Suprapubic skin (tissue), 4 donors: ENCODE measurements around the gene ERVW-1.

Experiments used
- CTCF ChIP-seq, 2 donors: fragments of 200-600 bp in 1 of 2; fragments of 450-650 bp in 1 of 2; sonication (generic) in 1 of 2; IDR thresholded peaks; one replicate each; pipeline ENCODE4 v1.5.1; 2016 to 2019; ENCODE audit warnings: antibody characterized with exemption in 2 of 2, mild to moderate bottlenecking in 1 of 2, moderate library complexity in 1 of 2
- EP300 ChIP-seq: sonication (generic); formaldehyde crosslinking; IDR thresholded peaks from one replicate; pipeline ENCODE4 v1.6.1; 2017; ENCODE audit warnings: antibody characterized with exemption
- POLR2A ChIP-seq, 2 donors: fragments of 450-650 bp; IDR thresholded peaks; one replicate each; pipeline ENCODE4 v1.6.1; 2017; ENCODE audit warnings: antibody characterized with exemption in 2 of 2, mild to moderate bottlenecking in 2 of 2, moderate library complexity in 2 of 2
- POLR2AphosphoS5 ChIP-seq, 3 donors: sonication (generic); formaldehyde crosslinking; IDR thresholded peaks; one replicate each; pipeline ENCODE4 v1.6.1; 2017; ENCODE audit warnings: antibody characterized with exemption in 3 of 3

GRCh38 chr7:92513167-92513902, 35.6 kb upstream of the ERVW-1 start:
- no peak for TF ChIP-seq CTCF (IDR thresholded peaks at IDR 0.05)
- TF ChIP-seq POLR2A (IDR thresholded peaks at IDR 0.05): no peak
- TF ChIP-seq POLR2AphosphoS5 (IDR thresholded peaks at IDR 0.05): no peak
- TF ChIP-seq EP300: no peak
